Measurements from ENCODE around the gene LYZL6.

LYZL6 gene

DNA sequence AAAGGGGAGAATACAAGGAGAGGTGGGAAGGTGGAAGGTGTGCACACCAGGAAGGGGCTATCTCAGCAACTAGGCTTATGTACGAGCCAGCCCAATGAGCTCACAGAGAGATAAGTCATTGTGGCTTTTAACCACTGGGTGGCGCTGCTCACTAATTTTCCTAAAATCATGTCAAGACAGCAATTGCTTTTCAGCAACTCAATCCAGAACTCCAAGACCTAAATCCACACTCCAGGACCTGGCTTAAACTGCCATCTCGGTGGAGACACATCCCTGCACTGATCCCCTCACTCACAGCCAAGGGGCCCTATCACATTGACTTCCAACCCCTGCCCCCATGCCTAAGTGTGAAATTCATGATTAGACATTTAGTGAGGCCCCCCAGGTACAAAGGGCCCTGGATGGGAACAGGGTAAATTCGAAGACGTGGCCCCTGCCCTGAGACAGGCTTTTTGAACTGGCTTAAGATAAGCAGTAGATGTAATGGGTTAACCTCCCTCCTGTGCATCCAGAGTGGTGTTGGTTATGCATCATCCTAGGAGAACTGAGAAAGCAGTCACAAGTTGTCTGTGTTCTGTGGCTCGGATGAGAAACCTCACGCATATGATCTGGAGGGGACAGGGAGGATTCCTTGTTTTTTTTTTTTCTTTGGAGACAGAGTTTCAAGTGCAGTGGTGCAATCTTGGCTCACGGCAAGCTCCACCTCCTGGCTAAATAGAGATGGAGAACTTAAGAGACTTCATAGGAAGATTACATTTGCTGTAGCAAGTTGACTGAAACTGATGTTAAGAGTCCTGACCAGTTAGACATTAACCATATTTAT, 26.3 kb upstream of the LYZL6 start:
- TF ChIP-seq RAD21 (IDR thresholded peaks at IDR 0.05; ENCODE audit: low read depth) (peak; percentile 90), EP300 (IDR thresholded peaks at IDR 0.05; ENCODE audit: borderline replicate concordance) (no peak)

DNA sequence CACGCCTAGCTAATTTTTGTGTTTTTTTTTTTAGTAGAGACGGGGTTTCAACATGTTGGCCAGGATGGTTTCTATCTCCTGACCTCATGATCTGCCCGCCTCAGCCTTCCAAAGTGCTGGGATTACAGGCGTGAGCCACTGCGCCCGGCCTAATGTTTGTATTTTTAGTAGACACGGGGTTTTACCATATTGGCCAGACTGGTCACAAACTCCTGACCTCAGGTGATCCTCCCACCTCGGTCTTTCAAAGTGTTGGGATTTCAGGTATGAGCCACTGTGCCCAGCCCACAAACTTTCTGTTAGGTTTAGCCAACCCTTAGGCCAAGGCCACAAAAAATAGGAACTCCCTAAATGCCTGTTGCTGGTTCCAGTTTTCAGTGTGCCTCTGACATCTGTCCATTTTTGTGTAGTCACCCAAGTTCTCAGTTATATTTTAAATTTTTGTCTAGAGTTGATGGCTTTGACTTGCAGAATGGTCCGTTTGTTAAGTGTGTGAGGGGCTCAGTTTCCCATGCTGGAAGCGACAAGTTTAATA, 25.1 kb upstream of the LYZL6 start:
- no peak for TF ChIP-seq FOXM1 (IDR thresholded peaks at IDR 0.05; ENCODE audit: borderline replicate concordance, low read depth)
- TF ChIP-seq EP300 (IDR thresholded peaks at IDR 0.05; ENCODE audit: borderline replicate concordance): no peak
- no peak for TF ChIP-seq NFIC (IDR thresholded peaks at IDR 0.05)
- TF ChIP-seq, protein P1, sequence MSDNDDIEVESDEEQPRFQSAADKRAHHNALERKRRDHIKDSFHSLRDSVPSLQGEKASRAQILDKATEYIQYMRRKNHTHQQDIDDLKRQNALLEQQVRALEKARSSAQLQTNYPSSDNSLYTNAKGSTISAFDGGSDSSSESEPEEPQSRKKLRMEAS (IDR thresholded peaks at IDR 0.05): no peak
- TF ChIP-seq CEBPB (IDR thresholded peaks at IDR 0.05): no peak
- TF ChIP-seq, protein P2, sequence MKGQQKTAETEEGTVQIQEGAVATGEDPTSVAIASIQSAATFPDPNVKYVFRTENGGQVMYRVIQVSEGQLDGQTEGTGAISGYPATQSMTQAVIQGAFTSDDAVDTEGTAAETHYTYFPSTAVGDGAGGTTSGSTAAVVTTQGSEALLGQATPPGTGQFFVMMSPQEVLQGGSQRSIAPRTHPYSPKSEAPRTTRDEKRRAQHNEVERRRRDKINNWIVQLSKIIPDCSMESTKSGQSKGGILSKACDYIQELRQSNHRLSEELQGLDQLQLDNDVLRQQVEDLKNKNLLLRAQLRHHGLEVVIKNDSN (IDR thresholded peaks at IDR 0.05): no peak
- TF ChIP-seq TCF12 (IDR thresholded peaks at IDR 0.05; ENCODE audit: low read depth): no peak
- TF ChIP-seq YY1 (IDR thresholded peaks at IDR 0.05; ENCODE audit: low read depth): no peak

DNA sequence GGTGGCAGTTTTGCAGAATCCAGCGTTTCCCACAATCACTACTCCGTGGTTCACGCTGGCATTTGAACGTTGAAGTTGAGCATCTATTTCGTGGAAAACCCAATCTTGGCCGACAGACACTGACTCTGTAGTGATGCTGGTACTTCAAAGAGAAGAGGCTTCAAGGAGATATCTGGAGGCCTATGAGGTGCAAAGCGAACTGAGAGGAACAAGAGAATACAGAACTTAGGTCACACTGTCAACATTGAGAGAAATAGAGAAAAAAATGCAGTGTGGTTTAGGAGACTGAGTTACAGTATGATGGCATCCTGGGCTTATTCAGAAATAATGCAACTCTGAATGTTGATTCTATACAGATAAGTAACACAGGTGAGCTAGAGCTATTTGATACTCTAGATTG, 21.8 kb upstream of the LYZL6 start:
- TF ChIP-seq EGR1 (IDR thresholded peaks at IDR 0.05): no peak
- no peak for TF ChIP-seq TAF1 (IDR thresholded peaks at IDR 0.05; ENCODE audit: low read depth)

DNA sequence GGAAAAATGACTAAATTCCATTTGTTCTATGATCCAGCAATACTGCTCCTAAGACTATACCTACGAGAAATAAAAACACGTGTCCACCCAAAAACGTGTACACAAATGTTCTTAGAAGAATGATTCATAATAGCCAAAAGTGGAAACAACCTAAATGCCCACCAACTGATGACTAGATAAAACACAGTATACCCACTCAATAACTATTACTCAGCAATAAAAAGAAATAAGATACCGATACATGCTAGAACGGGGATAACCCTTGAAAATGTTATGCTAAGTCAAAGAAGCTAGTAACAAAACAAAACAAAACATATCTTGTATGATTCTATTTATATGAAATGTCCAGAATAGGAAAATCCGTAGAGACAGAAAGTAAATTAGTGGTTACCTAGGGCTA, 20.1 kb upstream of the LYZL6 start:
- TF ChIP-seq CREB1 (IDR thresholded peaks at IDR 0.05; ENCODE audit: low read depth) (no peak), TEAD4 (IDR thresholded peaks at IDR 0.05) (no peak), CEBPB (IDR thresholded peaks at IDR 0.05) (no peak), ZBTB7A (IDR thresholded peaks at IDR 0.05; ENCODE audit: low read depth) (no peak), EP300 (IDR thresholded peaks at IDR 0.05; ENCODE audit: borderline replicate concordance) (no peak), YY1 (IDR thresholded peaks at IDR 0.05; ENCODE audit: low read depth) (no peak), NFIC (IDR thresholded peaks at IDR 0.05) (no peak), RAD21 (IDR thresholded peaks at IDR 0.05; ENCODE audit: low read depth) (no peak)
- TF ChIP-seq, protein P3, sequence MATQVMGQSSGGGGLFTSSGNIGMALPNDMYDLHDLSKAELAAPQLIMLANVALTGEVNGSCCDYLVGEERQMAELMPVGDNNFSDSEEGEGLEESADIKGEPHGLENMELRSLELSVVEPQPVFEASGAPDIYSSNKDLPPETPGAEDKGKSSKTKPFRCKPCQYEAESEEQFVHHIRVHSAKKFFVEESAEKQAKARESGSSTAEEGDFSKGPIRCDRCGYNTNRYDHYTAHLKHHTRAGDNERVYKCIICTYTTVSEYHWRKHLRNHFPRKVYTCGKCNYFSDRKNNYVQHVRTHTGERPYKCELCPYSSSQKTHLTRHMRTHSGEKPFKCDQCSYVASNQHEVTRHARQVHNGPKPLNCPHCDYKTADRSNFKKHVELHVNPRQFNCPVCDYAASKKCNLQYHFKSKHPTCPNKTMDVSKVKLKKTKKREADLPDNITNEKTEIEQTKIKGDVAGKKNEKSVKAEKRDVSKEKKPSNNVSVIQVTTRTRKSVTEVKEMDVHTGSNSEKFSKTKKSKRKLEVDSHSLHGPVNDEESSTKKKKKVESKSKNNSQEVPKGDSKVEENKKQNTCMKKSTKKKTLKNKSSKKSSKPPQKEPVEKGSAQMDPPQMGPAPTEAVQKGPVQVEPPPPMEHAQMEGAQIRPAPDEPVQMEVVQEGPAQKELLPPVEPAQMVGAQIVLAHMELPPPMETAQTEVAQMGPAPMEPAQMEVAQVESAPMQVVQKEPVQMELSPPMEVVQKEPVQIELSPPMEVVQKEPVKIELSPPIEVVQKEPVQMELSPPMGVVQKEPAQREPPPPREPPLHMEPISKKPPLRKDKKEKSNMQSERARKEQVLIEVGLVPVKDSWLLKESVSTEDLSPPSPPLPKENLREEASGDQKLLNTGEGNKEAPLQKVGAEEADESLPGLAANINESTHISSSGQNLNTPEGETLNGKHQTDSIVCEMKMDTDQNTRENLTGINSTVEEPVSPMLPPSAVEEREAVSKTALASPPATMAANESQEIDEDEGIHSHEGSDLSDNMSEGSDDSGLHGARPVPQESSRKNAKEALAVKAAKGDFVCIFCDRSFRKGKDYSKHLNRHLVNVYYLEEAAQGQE (IDR thresholded peaks at IDR 0.05; ENCODE audit: low read depth): no peak
- TF ChIP-seq, protein P2 (IDR thresholded peaks at IDR 0.05): no peak

DNA sequence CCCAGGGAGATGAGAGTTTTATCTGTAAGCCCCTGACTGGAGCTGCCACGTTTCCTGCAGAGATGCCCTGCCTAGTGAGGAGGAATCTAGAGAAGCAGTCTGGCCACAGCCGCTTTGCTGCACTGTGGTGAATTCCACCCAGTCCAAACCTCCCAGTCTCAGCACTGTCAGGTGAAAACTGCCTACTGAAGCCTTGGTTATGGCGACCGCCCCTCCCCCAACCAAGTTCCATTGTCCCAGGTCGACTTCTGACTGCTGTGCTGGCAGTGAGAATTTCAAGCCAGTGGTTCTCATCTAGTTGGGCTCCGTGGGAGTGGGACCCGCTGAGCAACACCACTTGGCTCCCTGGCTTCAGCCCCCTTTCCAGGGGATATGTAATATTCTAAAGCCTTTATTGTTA, 10.2 kb upstream of the LYZL6 start:
- TF ChIP-seq TAF1 (IDR thresholded peaks at IDR 0.05; ENCODE audit: low read depth): no peak
- no peak for TF ChIP-seq CEBPB (IDR thresholded peaks at IDR 0.05)
- TF ChIP-seq FOXM1 (IDR thresholded peaks at IDR 0.05; ENCODE audit: borderline replicate concordance, low read depth): no peak
- TF ChIP-seq NFIC (IDR thresholded peaks at IDR 0.05): no peak
- no peak for TF ChIP-seq EP300 (IDR thresholded peaks at IDR 0.05; ENCODE audit: borderline replicate concordance)
- TF ChIP-seq, protein P2 (IDR thresholded peaks at IDR 0.05): no peak
- no peak for TF ChIP-seq RAD21 (IDR thresholded peaks at IDR 0.05; ENCODE audit: low read depth)
- TF ChIP-seq, protein P1 (IDR thresholded peaks at IDR 0.05): no peak
- TF ChIP-seq EGR1 (IDR thresholded peaks at IDR 0.05): no peak
- no peak for TF ChIP-seq ZBTB7A (IDR thresholded peaks at IDR 0.05; ENCODE audit: low read depth)
- TF ChIP-seq, protein P3 (IDR thresholded peaks at IDR 0.05; ENCODE audit: low read depth): no peak
- no peak for TF ChIP-seq TEAD4 (IDR thresholded peaks at IDR 0.05)

DNA sequence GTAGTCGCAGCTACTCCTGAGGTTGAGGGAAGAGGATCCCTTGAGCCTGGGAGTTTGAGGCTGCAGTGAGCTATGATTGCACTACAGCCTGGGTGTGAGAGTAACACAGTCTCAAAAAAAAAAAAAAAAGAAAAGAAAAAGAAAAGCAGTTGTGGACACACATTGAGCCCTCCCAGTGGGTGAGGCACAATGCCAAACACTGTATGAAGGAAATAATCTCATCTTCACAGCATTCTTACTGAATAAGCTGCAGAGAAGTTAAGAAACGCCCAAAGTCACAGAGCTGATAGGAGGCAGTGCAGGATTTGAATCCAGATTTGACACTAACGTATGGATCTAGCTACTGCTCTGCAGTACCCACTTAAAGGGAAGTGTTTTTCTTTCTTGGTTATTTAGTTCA, 5.9 kb upstream of the LYZL6 start:
- TF ChIP-seq RAD21 (IDR thresholded peaks at IDR 0.05; ENCODE audit: low read depth): no peak
- no peak for TF ChIP-seq CEBPB (IDR thresholded peaks at IDR 0.05)
- no peak for TF ChIP-seq FOXM1 (IDR thresholded peaks at IDR 0.05; ENCODE audit: borderline replicate concordance, low read depth)
- no peak for TF ChIP-seq YY1 (IDR thresholded peaks at IDR 0.05; ENCODE audit: low read depth)
- TF ChIP-seq NFIC (IDR thresholded peaks at IDR 0.05): no peak
- TF ChIP-seq TEAD4 (IDR thresholded peaks at IDR 0.05): no peak
- TF ChIP-seq, protein P3 (IDR thresholded peaks at IDR 0.05; ENCODE audit: low read depth): no peak
- TF ChIP-seq EGR1 (IDR thresholded peaks at IDR 0.05): no peak
- no peak for TF ChIP-seq CREB1 (IDR thresholded peaks at IDR 0.05; ENCODE audit: low read depth)
